HG03442 (cell line): Measurements from ENCODE around the gene CEP43.

Experiments used
- ATAC-seq: cut with Tn5 transposase; IDR thresholded peaks from one replicate; pipeline ENCODE4 v1.9.1; 2021; ENCODE audit warnings: mild to moderate bottlenecking, moderate library complexity; ENCODE audit not compliant: unreplicated experiment

CEP43 gene

GRCh38 chr6:166966268-166966667 is 32.9 kb upstream of the CEP43 start:
- ATAC-seq, result no peak

- ATAC-seq, result no peak
These were observed 29.7 kb upstream of the CEP43 start for GRCh38 chr6:166969390-166970002.

DNA sequence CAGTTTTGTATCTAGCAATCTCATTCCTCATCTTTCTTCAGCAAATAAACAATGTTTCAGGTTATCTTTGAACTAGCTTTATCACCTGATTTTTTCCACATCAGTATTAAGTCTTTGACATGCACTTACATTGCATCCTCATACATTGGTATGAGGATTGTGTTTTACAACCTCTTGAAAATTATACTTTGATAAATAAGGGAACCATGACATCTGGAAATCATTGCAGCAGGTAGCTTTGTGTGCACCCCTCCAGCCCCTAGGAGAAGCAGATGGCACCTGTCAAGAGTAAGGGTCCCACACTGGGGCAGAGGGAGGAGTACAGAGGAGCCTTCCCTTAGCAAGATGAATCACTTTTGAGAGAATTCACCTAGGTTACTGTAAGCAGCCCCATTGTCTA is 29.1 kb upstream of the CEP43 start:
- no peak for ATAC-seq

DNA sequence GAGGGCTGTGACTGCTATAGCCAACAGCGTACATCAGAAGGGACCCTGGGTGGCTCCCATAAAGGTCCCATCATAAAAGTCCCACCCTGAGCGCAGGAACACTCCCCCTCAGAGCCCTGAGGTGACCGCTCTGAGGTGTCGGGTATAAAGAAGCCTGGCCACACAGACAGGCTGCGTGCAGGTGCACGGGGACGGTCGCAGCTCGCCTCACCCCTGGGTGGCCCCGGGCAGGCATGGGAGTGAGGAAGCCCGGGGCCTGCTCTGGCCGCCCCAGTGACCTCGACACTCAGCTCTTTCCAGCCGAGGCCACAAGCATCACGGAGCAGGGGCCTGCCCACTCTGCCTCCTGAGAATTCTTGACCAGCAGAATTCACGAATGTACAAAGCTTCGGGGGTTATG is 28.4 kb upstream of the CEP43 start:
- no peak for ATAC-seq

- no peak for ATAC-seq
These were observed 27.9 kb upstream of the CEP43 start for GRCh38 chr6:166971271-166971670.

DNA sequence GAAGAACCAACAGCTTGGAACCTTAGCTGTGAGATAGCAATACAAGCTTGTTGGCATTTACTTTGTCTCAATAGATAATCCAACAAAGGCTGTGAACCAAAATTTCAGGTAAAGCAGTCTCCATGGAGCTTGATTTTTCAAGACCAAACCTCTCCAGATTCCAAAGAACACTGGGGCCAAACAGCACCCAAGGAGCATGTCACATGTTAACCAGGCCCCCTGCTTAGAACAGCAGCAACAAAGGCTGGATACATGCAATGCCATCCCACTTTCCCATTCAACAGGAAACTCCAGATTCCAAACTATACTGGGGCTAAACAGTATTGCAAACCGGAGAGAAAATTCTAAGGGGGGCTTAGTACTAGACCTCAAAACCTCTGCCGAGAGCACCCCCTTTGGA is 27.1 kb upstream of the CEP43 start:
- no peak for ATAC-seq

GRCh38 chr6:166976636-166977035 is 22.6 kb upstream of the CEP43 start:
- no peak for ATAC-seq

DNA sequence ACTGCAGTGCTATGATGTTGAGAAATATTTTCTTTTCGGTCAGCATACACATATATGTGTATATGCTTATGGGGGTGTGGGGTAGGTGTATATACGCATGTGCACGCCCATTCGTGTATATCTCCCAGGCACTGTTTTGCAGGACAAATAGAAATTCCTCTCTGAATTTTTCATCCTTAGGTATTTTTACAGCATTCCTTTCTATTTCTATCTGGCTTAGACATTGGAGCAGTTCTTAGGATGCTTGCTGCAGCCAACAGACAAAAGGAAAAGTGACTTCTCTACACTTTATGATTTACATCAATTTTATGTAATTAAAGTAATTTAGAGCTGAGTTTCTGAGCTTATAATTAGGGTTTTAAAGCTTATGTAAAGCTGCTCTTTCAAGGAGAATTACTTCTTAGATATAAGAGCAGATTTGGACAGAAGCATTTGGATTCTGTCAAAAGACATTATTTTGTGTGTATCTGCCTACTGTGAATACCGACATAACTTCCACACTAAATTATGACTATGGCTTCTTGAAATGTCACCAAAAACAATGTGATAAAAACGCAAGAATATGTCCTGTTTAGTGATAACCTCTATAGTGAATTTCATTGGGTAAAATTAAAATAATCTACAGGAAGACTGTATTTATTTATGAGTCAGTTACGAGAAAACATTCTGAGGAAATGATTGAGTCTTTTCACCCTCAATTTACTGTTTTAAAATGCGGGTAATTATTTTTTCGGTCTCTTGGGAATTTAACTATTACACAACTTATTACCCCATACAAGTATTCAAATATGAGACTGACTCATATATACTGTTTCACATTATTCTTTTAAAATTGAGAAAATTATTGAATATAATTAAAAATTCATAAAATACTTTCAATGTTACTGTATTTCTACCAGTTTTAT is 21.3 kb upstream of the CEP43 start:
- ATAC-seq, result no peak

DNA sequence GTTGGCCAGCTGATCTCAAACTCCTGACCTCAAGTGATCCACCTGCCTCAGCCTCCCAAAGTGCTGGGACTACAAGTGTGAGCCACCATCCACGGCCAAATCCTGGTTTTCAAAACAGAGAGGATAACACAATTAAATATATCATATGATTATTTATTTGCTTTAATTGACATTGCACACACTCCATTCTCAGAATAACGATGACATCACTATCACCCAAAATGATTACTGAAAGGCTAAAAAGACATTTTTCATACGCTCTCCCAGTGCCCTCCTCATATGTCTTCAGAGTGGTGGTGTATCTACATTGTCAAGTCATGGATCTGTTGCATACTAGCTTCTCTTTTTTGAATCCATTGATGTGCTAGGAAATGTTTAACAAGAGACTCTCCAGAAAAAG is 18.5 kb upstream of the CEP43 start:
- no peak for ATAC-seq

DNA sequence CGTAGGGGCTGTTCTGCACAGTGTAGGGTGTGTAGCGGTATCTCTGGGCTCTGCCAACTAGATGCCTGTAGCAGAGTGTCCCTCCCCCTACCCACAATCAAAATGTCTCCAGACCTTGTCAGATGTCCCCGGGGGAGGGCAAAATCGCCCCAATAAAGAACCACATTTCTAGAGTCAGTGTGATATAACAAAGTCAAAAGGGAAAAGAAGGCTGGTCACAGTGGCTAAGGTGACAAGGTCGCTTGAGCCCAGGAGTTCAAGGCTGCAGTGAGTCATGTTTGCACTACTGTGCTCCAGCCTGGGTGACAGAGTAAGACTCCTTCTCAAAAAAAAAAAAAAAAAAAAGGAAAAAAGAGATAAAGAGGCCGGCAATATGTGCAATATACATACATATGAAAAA is 11.7 kb upstream of the CEP43 start:
- ATAC-seq, result no peak

- no peak for ATAC-seq
These were observed 11.3 kb upstream of the CEP43 start for GRCh38 chr6:166987930-166988329.

- ATAC-seq, result no peak
These were observed 10.5 kb upstream of the CEP43 start for GRCh38 chr6:166988674-166989201.

DNA sequence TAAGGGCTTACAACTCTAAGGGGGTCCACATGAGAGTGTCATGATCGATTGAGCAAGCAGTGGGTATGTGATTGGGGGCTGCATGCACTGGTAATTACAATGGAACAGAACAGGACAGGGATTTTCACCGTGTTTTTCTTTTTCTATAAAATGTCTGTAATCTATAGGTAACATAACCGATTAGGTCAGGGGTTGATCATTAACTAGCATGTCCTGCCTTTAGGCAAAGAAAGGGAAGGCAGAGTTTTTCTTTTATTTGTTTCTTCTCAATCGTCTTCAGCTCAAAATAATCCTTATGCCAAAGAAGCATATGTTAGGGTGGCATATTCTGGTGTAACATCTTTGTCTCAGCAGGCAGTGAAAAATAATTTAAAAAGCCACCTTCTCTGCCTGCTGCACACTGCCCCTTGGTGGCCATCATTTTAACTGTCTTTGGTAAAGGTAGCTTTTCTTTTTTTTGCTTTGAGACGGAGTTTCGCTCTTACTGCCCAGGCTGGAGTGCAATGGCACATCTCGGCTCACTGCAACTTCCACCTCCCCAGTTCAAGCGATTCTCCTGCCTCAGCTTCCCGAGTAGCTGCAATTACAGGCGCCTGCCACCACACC is 9.7 kb upstream of the CEP43 start:
- peak; percentile 86 for ATAC-seq

DNA sequence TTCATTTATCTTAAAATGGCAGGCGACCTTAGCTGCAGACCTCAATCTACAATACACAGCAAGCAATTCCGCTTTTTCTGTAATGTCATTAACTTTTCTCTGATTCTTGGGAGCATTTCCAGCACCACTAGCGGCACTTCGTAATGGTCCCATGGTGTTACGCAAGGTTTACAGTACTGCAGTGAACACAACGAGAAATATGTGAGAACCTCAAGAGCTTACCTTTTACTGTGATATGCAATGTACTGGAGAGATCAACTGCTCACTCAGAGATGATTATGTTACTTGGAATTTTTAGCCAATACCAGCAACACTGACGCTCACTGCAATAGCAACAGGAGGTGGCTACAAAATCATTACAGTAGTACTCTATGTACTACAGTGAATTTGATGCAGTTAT is 2.8 kb upstream of the CEP43 start:
- no peak for ATAC-seq

DNA sequence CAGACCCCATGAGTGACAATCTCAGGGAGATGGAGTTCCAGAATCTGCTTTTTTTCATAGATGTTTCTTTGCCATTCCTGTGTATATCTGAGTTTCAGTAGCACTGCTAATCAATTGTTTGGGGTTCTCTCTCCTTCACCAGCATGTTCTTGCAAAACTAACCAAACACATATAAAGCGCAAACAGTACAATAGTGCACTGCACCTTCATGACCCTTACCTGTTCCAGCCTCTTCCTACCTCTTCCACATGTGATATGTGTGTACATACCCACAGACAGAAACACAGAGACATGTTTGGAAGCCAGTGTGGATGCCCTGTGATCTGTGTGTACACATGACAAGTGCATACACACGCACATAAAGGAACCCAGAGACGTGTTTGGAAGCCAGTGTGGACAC is 1.8 kb upstream of the CEP43 start:
- ATAC-seq, result no peak

DNA sequence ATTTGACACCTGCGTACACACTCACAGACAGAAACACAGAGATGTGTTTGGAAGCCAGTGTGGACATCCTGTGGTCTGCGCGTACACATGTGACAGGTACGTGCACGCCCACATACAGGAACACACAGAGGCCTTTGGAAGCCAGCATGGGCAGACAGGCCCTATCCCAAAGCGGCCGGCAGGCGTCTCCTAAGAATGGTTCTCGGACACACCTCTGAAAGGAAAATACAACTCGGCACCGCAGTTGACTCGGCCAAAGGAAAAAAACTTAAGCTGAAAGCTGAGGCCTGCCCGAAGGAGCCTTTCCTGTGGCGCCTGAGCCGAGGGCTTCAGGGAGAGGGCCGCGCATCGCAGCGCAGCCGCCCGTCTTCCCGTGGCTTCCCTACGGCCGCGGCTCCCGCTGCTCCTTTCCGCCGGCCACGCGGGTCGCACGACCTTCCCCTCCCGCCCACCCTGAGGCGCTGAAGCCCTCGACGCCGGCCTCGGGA is 1.4 kb upstream of the CEP43 start:
- ATAC-seq, result peak; percentile 28

GRCh38 chr6:166998256-166999144 is 697 bp upstream of the CEP43 start:
- ATAC-seq, result peak; percentile 8

DNA sequence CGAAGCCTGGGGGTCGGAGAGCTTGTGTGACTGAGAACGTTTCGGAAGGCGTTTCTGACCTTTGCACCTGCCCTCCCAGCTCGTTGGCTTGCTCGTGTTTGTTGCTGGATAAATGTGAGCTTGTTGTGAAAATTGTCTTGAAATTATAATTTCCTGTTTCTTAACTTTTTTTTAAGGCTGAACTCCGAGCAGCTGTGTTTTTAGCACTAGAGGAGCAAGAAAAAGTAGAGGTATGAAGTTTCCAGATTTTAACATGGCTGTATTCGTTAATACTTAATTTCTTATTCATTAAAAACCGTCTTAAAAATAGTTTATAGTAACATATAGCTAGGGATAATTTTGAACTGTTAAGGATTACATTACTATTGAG is 672 bp downstream of the CEP43 start:
- ATAC-seq, result no peak

- ATAC-seq, result no peak
These were observed 1.6 kb downstream of the CEP43 start for GRCh38 chr6:167000759-167001158.

GRCh38 chr6:167005350-167006159 is 6.4 kb downstream of the CEP43 start:
- no peak for ATAC-seq
